GM12864 (cell line): ENCODE data around the gene CAP2.
"Not testable (repeated sequence)": the region's sequence is repeated elsewhere in the genome, so short reads cannot be mapped to it uniquely, and the experiment has no call there.

Experiments used
- DNase-seq: peaks from one replicate; pipeline ENCODE4 v3.0.0-alpha.2; 2011; ENCODE audit warnings: low read depth
- H3K4me3 ChIP-seq: 2 replicates; pipeline ENCODE4 v1.5.1; 2011; ENCODE audit warnings: mild to moderate bottlenecking, low read depth, low read length, control low read depth
- TF ChIP-seq, protein P1 (sequence below): IDR thresholded peaks from 2 replicates; pipeline ENCODE4 v1.5.1; 2011; ENCODE audit warnings: low read depth, mild to moderate bottlenecking, moderate library complexity, low read length, control low read depth, inconsistent platforms; ENCODE audit errors: missing control alignments

CAP2 gene

DNA sequence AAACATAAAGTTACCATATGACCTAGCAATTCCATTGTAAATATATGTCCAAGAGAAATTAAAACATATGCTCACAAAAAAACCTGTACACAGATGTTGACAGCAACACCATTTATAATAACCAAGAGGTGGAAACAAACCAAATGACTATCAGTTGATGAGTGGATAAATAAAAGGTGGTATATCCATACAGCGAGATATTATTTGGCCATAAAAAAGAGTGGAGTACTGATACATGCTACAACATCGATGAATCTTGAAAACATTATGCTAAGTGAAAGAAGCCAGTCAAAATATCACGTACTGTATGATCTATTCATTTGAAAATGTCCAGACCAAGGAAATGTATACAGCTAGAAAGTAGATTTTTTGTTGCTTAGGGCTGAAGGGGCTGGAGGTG, 2.9 kb downstream of the CAP2 start:
- H3K4me3 ChIP-seq: no peak overlapping the region
- TF ChIP-seq, protein P1, sequence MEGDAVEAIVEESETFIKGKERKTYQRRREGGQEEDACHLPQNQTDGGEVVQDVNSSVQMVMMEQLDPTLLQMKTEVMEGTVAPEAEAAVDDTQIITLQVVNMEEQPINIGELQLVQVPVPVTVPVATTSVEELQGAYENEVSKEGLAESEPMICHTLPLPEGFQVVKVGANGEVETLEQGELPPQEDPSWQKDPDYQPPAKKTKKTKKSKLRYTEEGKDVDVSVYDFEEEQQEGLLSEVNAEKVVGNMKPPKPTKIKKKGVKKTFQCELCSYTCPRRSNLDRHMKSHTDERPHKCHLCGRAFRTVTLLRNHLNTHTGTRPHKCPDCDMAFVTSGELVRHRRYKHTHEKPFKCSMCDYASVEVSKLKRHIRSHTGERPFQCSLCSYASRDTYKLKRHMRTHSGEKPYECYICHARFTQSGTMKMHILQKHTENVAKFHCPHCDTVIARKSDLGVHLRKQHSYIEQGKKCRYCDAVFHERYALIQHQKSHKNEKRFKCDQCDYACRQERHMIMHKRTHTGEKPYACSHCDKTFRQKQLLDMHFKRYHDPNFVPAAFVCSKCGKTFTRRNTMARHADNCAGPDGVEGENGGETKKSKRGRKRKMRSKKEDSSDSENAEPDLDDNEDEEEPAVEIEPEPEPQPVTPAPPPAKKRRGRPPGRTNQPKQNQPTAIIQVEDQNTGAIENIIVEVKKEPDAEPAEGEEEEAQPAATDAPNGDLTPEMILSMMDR: no peak
- no peak for DNase-seq

DNA sequence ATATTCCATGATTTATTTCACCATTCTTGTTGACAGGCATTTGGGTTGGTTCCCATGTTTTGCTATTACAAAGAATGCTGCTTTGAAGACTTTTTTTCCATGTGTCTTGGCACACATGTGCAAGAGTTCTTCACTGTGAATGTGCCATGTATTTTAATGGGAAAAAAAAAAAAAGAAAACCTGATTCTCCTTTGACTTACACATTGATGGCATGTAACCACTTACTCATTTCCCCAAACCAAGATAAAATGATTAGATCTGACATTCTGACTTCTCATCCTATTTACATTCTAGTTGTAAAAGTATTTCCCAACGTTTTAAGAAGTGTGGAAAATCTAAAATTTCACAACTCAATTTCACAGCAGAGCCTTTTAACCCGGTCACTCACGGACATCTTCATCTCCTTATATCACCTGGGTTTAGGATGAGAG, 4.4 kb downstream of the CAP2 start:
- no peak overlapping the region for H3K4me3 ChIP-seq
- DNase-seq: no peak
- TF ChIP-seq, protein P1: no peak

DNA sequence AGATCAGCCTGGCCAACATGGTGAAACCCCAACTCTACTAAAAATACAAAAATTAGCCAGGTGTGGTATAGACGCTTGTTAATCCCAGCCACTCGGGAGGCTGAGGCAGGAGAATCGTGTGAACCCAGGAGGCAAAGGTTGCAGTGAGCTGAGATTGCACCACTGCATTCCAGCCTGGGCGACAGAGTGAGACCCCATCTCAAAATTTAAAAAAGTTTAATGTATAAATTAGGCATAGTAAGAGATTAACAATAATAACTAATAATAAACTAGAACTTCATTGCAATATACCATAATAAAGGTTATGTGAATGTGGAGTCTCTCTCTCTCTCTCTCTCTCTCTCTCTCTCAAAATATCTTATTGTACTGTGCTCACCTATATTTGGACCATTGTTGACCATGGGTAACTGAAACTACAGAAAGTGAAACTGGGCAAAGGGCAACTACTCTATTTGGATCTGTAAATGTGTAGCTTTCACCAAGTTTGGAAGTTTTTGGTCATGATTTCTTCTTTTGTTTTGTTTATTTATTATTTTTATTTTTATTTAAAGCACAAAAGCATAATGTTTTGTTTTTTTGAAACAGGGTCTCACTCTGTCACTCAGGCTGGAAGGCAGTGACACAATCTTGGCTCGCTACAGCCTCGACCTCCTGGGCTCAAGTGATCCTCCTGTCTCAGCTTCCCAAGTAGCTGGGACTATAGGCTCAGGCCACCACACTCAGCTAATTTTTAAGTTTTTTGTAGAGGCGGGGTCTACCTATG, 12.0 kb downstream of the CAP2 start:
- not testable (repeated sequence) for DNase-seq, H3K4me3 ChIP-seq

- TF ChIP-seq, protein P1: no peak
- no peak overlapping the region for H3K4me3 ChIP-seq
- DNase-seq: no peak
Measured at GRCh38 chr6:17405944-17406245, 12.5 kb downstream of the CAP2 start.

- no peak overlapping the region for H3K4me3 ChIP-seq
- TF ChIP-seq, protein P1: no peak
- DNase-seq: no peak
Measured at GRCh38 chr6:17408081-17408480, 14.7 kb downstream of the CAP2 start.

GRCh38 chr6:17410281-17410680, 16.9 kb downstream of the CAP2 start:
- DNase-seq: no peak
- H3K4me3 ChIP-seq: no peak overlapping the region
- TF ChIP-seq, protein P1: no peak

GRCh38 chr6:17413313-17413750, 19.9 kb downstream of the CAP2 start:
- no peak for DNase-seq
- TF ChIP-seq, protein P1: no peak
- no peak overlapping the region for H3K4me3 ChIP-seq

GRCh38 chr6:17414395-17414794, 21.0 kb downstream of the CAP2 start:
- not testable (repeated sequence) for H3K4me3 ChIP-seq, DNase-seq
